Adipose tissue (tissue), 3 donors: ENCODE measurements around the gene SLAIN2. TPM values are rescaled to one million over a fixed set of nuclear protein-coding genes. Genes with fewer than 3 reads are reported as not detected.

Experiments used
- H3K27ac ChIP-seq: one replicate; pipeline ENCODE4 v1.5.1; 2013; ENCODE audit warnings: low read depth, low read length
- WGBS, 3 donors: extraction: QIAGEN DNeasy Blood & Tissue Kit; methylation state at CpG; one replicate each; pipeline ENCODE4 v1.1.7; 2013; 5-methylcytosine and 5-hydroxymethylcytosine counted together
- polyA plus RNA-seq, 3 donors: library from polyadenylated mRNA; stranded (reverse); fragments of 200-250 nt; gene quantifications; one replicate each; pipeline ENCODE4 v1.2.3, GENCODE V29; 2013
- donor health status: healthy with polysubstance abuse.
- donor health status: Bipolar disorder and iron deficiency.
- donor health status: healthy.

The SLAIN2 gene
- polyA plus RNA-seq, 3 donors, result 12.3 to 45.2 (median 30.4) TPM

DNA sequence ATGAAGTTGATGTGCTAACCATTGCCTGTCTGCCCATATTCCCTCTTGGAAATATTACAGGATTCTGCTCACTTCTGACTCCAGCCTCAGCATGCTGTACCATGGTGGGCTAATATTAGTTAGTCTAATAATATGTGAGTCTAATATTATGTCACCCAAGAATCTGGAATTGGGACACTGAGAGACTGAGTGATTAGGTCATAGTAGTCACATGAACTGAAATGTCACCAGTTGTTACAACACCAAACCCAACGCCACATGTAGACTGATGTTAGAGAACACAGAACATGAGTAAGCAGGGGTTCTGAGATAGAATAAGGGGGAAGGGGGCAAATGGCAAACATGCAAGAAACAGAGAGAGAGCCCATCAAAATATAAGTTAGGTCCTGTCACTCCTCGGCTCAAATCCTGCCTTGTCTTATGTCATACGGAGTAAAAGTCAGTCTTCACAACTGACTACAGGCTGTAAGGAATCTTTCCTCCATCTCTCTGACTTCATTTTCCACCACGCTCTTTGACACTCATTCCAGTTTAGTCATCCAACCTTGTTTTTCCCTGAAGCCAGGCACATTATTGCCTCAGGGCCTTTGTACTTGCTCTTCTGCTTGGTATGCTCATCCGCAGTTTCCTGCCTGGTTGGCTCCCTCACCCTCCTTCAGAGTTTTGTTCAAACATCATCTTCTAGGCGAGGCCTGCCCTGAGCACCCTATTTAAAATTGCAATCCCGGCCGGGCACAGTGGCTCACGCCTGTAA lies 9.6 kb upstream of the SLAIN2 start:
- WGBS, 3 donors, result 88 to 92% (median 91%) methylated on average over 9 of the region's 9 CpGs
- no peak overlapping the region for H3K27ac ChIP-seq

DNA sequence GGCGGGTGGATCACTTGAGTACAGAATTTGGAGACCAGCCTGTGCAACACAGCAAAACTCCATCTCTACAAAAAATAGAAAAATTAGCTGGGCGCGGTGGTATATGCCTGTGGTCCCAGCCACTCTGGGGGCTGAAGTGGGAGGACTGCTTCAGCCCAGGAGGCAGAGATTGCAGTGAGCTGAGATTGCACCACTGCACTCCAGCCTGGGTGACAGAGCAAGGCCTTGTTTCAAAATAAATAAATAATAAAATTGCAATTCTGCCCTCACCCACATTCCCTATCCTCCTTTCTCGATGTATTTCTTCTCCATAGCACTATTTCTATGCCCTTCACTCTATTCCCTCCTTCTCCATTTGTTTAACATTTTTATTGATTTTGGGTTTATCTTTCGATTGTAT lies 8.7 kb upstream of the SLAIN2 start:
- 84 to 94% (median 89%) methylated on average over 5 of the region's 5 CpGs for WGBS, 3 donors
- no peak overlapping the region for H3K27ac ChIP-seq

DNA sequence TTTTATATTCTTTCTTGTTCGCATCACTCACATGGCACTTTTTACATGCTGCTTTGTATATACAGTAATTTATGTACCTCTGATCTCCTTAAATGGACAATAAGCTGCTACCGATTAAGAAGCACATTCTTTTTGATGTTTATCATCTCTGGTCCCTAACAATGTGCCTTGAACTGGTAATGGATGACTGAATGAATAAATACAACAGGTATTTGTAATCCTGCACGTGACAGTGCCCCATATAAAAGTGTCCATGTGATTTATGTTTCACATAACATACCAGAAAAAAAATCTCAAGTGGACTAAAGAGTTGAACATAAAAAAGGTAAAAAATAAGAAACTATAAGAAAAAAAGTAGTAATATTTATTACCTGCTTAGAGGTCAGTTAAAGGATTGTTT lies 7.7 kb upstream of the SLAIN2 start:
- no peak overlapping the region for H3K27ac ChIP-seq

DNA sequence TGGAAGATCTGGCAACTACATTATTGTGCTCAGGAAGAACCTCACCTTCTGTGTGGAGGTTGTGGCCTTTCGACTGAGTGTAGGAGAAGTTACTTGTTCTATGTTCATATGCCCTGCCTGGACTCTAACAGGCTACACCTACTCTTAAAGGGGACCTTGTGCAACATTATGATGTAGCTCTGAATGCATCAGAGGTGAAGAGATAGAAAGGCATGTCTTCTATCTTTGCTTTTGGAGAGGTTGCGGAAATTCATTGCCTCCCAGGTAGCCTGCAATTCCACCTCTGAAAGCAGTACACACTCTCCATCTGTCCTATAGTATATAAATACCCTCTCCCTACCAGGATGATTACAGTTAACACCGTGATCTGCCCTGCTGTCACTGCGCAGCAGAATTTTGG lies 7.1 kb upstream of the SLAIN2 start:
- WGBS, 3 donors, result 94 to 96% (median 95%) methylated on average over 4 of the region's 4 CpGs
- no peak overlapping the region for H3K27ac ChIP-seq

More for the DNA sequence above, 7.7 kb upstream of the SLAIN2 start:
- WGBS, 3 donors, result 61 to 74% (median 62%) methylated on average over 3 of the region's 3 CpGs

DNA sequence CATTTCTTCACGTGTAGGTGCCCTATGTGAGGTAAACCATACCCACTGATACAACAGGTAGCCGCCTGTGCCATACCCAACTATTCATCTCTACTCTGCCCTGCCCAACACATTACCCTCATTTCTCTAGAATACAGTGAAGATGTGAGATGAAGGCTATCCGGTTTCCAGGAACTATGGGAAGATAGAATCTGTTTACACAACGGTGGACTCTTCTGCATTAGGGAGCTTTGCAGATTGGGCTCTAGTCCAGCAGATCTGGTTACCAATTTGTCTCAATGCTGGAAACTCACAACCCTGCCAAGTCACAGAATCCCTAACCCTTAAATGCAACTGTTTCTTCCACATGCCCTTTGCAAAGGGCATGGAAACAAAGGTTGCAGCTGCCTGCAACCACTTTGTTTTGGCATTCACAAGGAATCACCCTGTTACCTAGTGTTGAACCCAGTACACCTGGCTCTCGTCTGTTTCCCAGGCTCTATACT lies 6.4 kb upstream of the SLAIN2 start:
- 72 to 84% (median 81%) methylated on average over 5 of the region's 5 CpGs for WGBS, 3 donors

DNA sequence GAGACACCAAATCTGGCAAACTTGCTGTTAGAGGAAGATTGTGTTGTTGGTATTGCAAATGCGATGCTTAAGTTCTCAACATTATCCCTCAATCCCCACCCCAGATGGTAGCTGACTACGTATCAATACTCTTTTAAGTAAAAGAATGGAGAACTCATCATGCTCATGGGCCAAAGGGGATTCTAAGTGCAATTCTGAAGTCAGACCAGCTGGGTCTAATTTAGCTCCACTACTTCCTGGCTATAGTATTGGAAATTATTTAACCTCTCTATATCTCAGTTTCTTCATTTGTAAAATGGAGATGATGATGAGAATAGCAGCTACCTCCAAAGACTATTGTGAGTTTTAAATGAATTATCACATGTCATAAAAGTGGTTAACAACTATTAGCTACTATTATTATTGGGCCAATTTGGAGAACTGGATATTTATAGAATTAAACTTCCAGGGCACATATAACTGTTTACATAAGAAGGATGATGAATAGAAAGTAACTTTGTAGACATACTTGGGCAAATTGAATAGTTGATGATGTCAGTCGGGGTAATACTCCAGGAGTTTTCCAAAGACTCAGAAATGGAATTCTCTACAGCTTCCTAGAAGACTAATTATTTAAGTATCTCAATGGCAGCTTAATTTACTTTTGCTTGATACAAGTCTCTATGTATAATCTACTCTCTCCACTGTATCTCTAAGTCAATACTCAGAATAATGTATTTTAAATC lies 5.0 kb upstream of the SLAIN2 start:
- 92 to 98% (median 96%) methylated on average over 3 of the region's 3 CpGs for WGBS, 3 donors

More for the DNA sequence above, 6.4 kb upstream of the SLAIN2 start:
- no peak overlapping the region for H3K27ac ChIP-seq

DNA sequence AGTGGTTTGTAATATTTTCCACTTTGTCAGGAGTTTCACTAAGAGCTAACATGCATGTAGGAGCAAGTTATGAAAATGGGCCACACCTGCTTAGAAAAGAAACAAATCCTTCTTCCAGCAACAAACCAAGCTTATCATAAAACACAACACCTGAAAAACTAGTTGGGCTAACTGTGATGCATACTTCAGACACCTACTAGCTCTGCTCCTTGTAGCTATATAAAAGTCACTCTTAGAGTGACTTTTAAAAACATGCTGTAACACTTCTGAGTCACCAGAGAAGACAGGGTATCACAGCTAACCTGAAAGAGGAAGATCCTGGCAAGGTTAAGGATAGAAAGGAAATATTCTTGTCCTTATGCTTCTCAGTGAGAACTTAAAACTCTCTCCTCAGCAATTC lies 3.6 kb upstream of the SLAIN2 start:
- H3K27ac ChIP-seq, result no peak overlapping the region

More for the DNA sequence above, 5.0 kb upstream of the SLAIN2 start:
- no peak overlapping the region for H3K27ac ChIP-seq

DNA sequence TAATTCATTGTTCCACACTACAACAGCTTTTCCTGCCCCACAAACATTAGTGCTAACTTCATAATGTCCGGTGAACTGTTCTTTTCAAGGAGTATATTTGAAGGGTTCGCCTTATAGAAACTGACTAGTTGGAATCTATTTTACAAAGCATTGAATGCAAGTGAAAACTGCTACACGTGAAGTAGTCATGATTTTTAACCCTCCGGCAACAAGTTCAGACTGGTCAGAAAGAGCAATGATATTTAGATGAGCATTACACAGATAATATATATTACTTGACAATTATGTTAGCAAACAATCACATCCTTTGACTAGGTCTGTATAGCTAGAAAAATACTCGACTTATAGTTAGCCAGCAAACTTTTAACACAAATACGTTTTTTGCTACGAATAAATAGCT lies 1.7 kb upstream of the SLAIN2 start:
- H3K27ac ChIP-seq, result no peak overlapping the region
- WGBS, 3 donors, result 72 to 89% (median 88%) methylated on average over 7 of the region's 7 CpGs

DNA sequence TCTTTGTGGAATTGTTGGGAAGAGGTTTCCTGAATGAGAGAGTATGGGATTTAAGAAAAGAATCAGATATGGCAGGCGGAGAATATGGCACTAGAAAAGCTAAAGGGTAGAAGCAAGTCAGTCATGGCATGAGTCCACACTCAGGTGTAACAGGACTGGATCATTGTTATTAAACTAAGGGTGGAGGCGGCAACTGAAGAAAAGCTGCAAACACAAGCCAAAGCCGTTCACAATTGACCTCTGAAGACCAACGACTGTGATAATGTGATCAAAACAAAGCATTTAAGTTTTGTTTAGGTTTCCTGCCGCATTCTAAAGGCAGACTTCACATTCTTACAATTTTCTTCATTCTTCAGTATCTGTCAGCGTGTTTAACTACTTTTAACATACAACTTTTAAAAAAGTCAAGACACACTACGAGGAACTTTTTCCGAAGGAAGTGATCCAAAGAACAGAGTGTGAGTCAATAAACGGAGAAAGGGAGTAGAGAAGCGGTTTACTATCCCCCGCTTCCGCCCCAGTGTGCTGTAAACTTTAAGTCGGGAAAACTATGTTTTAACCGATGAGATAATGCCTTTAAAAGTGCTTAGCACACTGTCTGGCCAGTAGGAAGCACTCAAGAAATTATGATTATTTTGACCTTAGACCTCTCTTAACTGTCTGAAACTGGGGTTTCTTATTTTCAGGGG lies 909 bp upstream of the SLAIN2 start:
- peak overlapping the region; percentile 84 for H3K27ac ChIP-seq
- WGBS, 3 donors, result 3 to 11% (median 9%) methylated on average over 14 of the region's 14 CpGs

DNA sequence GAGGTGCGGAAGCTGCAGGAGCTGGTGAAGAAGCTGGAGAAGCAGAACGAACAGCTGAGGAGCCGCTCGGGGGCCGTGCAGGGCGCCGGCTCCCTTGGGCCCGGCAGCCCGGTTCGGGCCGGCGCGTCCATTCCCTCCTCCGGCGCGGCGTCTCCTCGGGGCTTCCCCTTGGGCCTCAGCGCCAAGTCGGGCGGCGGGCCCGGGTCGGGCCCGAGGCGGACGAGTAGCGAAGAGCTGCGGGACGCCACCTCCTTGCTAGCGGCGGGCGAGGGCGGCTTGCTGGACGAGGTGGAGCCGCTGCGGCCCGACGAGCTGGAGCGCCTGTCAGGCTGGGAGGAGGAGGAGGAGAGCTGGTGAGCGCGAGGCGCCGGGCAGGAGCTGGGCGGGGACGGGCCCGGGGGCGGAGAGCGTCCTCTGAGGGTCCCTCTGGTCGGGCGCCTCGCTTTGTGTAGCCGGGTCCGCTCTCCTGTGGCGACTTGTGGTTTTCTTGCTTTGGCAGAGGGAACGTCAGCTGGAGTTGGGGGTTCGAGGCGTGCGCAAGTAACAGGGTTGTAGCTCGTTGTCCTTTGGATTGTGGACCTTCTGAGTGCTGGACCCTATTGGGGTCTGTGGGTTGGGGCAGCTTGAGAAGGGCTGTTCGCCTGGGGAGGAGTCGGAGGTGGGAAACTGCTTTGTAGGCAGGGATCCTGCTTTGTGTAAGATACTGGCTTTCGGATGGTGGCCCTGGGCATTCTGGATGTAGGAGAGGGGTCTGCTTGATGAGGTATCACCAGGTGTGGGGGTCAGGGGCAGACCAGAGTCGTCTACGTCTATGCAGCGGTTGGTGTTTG lies 662 bp downstream of the SLAIN2 start:
- H3K27ac ChIP-seq, result peak overlapping the region; percentile 84
- 0 to 1% (median 0%) methylated on average over 59 to 66 of the region's 66 CpGs for WGBS, 3 donors

DNA sequence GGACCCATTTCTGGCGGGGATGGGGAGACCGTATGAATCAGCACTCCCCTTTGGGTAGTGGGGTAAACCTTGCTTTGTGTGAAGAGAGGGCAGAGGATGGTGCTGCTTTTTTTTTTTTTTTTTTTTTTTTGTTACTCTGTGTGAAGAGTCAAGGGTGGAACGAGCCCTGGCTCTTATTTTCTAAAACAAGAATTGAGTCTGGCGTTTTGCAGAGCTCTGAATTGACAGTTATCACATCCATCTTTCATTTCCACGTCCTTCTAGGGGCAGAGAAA lies 1.2 kb downstream of the SLAIN2 start:
- WGBS, 3 donors, result 1 to 2% (median 2%) methylated on average over 5 of the region's 5 CpGs
- H3K27ac ChIP-seq, result peak overlapping the region; percentile 84

DNA sequence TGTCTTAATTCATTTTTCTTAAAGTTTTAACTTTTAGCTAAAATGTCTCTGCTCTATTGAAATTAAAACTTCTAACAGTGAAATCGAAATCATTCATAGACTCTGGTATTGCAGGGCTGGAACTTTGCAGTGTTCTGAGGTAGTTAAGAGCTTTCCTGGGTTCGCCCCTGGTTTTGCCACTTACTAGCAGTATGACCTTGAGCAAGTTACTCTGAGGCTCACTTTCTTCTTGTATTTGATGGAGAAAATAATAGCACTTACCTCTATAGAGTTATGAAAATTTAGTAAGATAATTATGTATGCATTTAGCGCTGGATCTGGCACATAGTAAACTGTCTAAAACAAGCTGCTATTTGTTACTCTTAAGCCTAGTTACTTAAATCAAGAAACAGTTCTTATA lies 1.7 kb downstream of the SLAIN2 start:
- no peak overlapping the region for H3K27ac ChIP-seq
- WGBS, 3 donors, result 19 to 36% (median 29%) methylated on average over 3 of the region's 3 CpGs

DNA sequence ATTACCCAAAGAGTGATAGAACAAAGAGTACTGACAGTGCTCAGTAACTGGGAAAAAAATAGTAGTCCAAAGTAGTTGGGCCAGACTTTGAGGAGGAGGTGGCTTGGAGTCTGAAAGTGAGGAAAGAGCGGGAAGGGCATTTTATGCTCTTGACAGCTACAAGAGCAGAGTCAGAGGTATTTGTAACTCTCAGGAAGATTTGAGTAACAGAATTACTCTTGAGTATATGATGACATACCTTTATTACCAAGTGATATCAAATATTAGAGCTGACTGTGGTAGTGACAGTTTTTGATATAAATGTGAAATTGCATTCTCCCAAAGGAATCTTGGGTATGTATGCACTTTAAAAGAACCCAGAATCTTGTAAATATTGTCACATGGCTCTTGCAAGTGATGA lies 2.2 kb downstream of the SLAIN2 start:
- WGBS, 3 donors, result 39 to 70% (median 48%) methylated on average over 1 of the region's 1 CpG
- no peak overlapping the region for H3K27ac ChIP-seq

DNA sequence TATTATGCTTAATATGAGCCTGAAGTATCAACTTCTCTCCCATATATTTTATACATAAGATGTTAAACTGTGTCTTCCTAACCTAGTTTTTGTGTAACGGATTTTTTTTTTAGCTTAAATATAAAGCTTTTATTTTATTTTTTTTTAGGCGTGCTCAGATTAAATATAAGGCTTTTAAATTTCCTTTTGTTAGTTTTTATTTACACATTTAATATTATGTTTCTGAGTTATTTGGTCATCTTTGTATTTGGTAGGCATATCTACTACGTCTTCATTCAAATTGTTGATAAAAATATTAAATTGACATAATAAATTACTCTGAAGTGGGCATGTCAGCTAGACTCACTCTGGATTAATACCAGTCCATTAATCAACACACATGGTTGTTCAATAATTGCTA lies 4.2 kb downstream of the SLAIN2 start:
- WGBS, 3 donors, result 84 to 95% (median 94%) methylated on average over 3 of the region's 3 CpGs
- H3K27ac ChIP-seq, result no peak overlapping the region

DNA sequence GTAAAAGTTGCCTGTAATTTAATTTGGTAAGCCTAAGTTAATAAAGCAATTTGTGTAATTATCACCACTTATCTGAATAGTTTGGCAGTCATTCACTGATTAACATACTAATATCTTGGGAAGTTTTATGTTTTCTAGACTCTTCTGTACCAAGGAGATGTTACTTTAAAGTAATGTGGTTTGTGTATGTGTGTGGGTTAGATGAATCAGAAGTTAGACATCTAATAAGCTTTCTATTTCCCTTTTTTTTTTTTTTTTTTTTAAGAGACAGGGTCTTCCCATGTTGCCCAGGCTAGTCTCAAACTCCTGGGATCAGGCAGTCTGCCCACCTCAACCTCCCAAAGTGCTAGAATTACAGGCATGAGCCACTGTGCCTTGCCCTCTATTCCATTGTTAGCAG lies 5.3 kb downstream of the SLAIN2 start:
- H3K27ac ChIP-seq, result no peak overlapping the region

DNA sequence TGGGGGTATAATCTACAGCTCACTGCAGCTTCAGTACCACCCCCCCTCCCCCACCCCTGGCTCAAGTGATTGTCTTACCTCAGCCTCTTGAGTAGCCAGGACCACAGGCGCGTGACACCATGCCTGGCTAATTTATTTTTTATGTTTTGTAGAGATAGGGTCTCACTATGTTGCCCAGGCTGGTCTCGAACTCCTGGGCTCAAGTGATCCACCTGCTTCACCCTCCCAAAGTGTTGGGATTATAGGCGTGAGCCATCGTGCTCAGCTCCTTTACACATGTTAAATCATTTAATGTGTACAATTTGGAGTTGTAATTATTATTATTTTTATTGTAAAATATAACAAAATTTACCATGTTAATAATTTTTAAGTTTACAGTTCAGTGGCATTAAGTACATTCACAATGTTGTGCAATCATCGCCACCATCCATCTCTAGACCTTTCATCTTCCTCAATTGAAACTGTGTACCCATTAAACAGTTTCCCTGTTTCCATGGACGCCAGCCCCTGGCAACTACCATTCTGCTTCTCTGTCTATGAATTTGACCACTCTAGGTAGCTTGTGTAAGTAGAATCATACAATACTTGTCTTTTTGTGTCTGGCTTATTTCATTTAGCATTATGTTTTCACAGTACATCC lies 6.1 kb downstream of the SLAIN2 start:
- 94 to 98% (median 97%) methylated on average over 7 of the region's 7 CpGs for WGBS, 3 donors
- H3K27ac ChIP-seq, result no peak overlapping the region

DNA sequence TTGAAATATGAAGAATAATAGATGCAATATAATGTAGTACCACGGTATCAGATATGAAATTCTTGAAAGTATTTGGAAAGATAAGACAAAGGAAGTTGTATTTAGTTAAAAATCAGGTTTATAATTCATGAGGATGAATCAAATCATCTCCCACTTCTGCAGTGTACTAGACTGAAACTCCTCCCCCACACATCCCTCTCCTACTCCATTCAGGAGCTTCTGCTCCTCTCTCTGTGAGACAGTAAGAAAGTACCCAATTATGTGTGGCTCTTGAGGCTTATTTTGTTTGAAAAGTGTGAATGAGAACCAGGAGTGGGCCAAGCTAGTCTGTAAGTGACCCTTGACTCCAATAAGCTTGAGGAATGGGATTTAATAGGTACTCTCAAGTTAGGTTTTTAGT lies 9.5 kb downstream of the SLAIN2 start:
- 84 to 100% (median 93%) methylated on average over 1 of the region's 1 CpG for WGBS, 3 donors

DNA sequence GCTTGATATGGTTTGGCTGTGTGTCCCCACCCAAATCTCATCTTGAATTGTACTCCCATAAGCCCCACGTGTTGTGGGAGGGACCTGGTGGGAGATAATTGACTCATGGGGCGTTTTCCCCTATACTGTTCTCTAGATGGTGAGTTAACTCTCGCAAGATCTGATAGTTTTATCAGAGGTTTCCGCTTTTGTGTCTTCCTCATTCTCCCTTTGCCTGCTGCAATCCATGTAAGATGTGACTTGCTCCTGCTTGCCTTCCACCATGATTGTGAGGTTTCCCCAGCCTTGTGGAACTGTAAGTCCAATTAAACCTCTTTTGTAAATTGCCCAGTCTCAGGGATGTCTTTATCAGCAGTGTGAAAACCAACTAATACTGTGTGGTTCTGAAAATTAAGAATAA lies 11.5 kb downstream of the SLAIN2 start:
- 88 to 93% (median 92%) methylated on average over 4 of the region's 4 CpGs for WGBS, 3 donors
- H3K27ac ChIP-seq, result no peak overlapping the region

More for the DNA sequence above, 9.5 kb downstream of the SLAIN2 start:
- no peak overlapping the region for H3K27ac ChIP-seq
